ENCODE results near the gene CAD. TPM values are rescaled to one million over a fixed set of nuclear protein-coding genes. Genes with fewer than 3 reads are reported as not detected.

Gene CAD
- total and polyA plus RNA-seq, 9 donors: 11.9 to 53.9 (median 31.1) TPM

GRCh38 chr2:27212626-27213471 lies 4.3 kb upstream of the CAD start:
- no peak for DNase-seq
- H3K4me3 ChIP-seq: peak overlapping the region; percentile 50
- peak overlapping the region; percentile 89 to 94 for H3K27ac ChIP-seq
- peaks cover 8% of the 10 kb centered on the region for H3K4me1 ChIP-seq (ENCODE audit: insufficient read depth)
- H3K27me3 ChIP-seq: no peaks in the 10 kb centered on the region
- WGBS, 3 donors: 7 to 9% (median 9%) methylated on average over 34 of the region's 34 CpGs
- intact Hi-C loops (cut with DNase I): no loop called here
- no peaks in the 10 kb centered on the region for H3K9me3 ChIP-seq
- H3K36me3 ChIP-seq: no peaks in the 10 kb centered on the region
- TF ChIP-seq EP300 (IDR thresholded peaks at IDR 0.05) (no peak), POLR2A (IDR thresholded peaks at IDR 0.05) (no peak), CTCF (IDR thresholded peaks at IDR 0.05) (no peak)

GRCh38 chr2:27214941-27215340 lies 2.2 kb upstream of the CAD start:
- Histone ChIP-seq H3K36me3 (no peaks in the 10 kb centered on the region), H3K4me3 (no peak overlapping the region), H3K4me1 (ENCODE audit: insufficient read depth) (peaks cover 8% of the 10 kb centered on the region), H3K27ac (no peak overlapping the region), H3K9me3 (no peaks in the 10 kb centered on the region), H3K27me3 (no peaks in the 10 kb centered on the region)
- intact Hi-C loops (cut with DNase I): no loop called here
- 91 to 95% (median 94%) methylated on average over 3 of the region's 3 CpGs for WGBS, 3 donors
- no peak for DNase-seq
- TF ChIP-seq EP300 (IDR thresholded peaks at IDR 0.05): no peak
- TF ChIP-seq CTCF (IDR thresholded peaks at IDR 0.05): no peak
- no peak for TF ChIP-seq POLR2A (IDR thresholded peaks at IDR 0.05)

- intact Hi-C loops (cut with DNase I): no loop called here
- no peak for DNase-seq
- TF ChIP-seq CTCF (IDR thresholded peaks at IDR 0.05) (no peak), EP300 (IDR thresholded peaks at IDR 0.05) (no peak), POLR2A (IDR thresholded peaks at IDR 0.05) (no peak)
- WGBS, 3 donors: 77 to 79% (median 79%) methylated on average over 13 of the region's 13 CpGs
- Histone ChIP-seq H3K27ac (peak overlapping the region in 1 of 2 donors; percentile 10), H3K27me3 (no peaks in the 10 kb centered on the region), H3K36me3 (no peaks in the 10 kb centered on the region), H3K4me3 (peak overlapping the region; percentile 67), H3K9me3 (no peaks in the 10 kb centered on the region), H3K4me1 (ENCODE audit: insufficient read depth) (peaks cover 8% of the 10 kb centered on the region)
Measured at GRCh38 chr2:27216416-27217137, 592 bp upstream of the CAD start.

- Histone ChIP-seq H3K4me3 (no peak overlapping the region), H3K27ac (no peak overlapping the region), H3K9me3 (no peaks in the 10 kb centered on the region), H3K4me1 (ENCODE audit: insufficient read depth) (peaks cover 3% of the 10 kb centered on the region), H3K36me3 (no peaks in the 10 kb centered on the region), H3K27me3 (no peaks in the 10 kb centered on the region)
- DNase-seq: no peak
- 78 to 81% (median 79%) methylated on average over 4 of the region's 4 CpGs for WGBS, 3 donors
- no peak for TF ChIP-seq CTCF (IDR thresholded peaks at IDR 0.05)
- no peak for TF ChIP-seq EP300 (IDR thresholded peaks at IDR 0.05)
- TF ChIP-seq POLR2A (IDR thresholded peaks at IDR 0.05): no peak
- intact Hi-C loops (cut with DNase I): no loop called here
Measured at GRCh38 chr2:27218614-27219013, 1.4 kb downstream of the CAD start.

Measured in ovary (tissue), 9 donors.